Vagina (tissue), 2 donors: Measurements from ENCODE around the gene SCAMP4. TPM values are rescaled to one million over a fixed set of nuclear protein-coding genes. Genes with fewer than 3 reads are reported as not detected.
A peak's percentile ranks its signal among the peaks of the same experiment; 100 is the strongest.

Experiments
- DNase-seq, 2 donors: peaks; one replicate each; pipeline ENCODE4 v3.0.0-alpha.2; 2017; ENCODE audit errors: extremely low spot score in 2 of 2
- H3K27ac ChIP-seq: fragments of 200-600 bp; sonication (generic); one replicate; pipeline ENCODE4 v1.5.1; 2019
- H3K27me3 ChIP-seq: fragments of 200-600 bp; sonication (generic); one replicate; pipeline ENCODE4 v1.5.1; 2019
- H3K36me3 ChIP-seq, 2 donors: fragments of 200-600 bp; sonication (generic); one replicate each; pipeline ENCODE4 v1.5.1; 2017 to 2019
- H3K4me1 ChIP-seq: fragments of 200-600 bp; sonication (generic); one replicate; pipeline ENCODE4 v1.5.1; 2019
- H3K4me3 ChIP-seq, 2 donors: fragments of 200-600 bp; sonication (generic); 1 replicate in 1 of 2; 2 replicates in 1 of 2; pipeline ENCODE4 v1.5.1; 2016 to 2019
- H3K9me3 ChIP-seq: fragments of 200-600 bp; sonication (generic); one replicate; pipeline ENCODE4 v1.5.1; 2019
- CTCF ChIP-seq, 3 experiments: fragments of 450-650 bp in 2 of 3; fragments of 200-600 bp in 1 of 3; sonication (generic) in 1 of 3; IDR thresholded peaks; one replicate each; pipeline ENCODE4 v1.5.1; 2017 to 2019; ENCODE audit warnings: antibody characterized with exemption in 3 of 3, mild to moderate bottlenecking in 2 of 3, moderate library complexity in 2 of 3
- POLR2A ChIP-seq, 2 donors: fragments of 450-650 bp; IDR thresholded peaks; one replicate each; pipeline ENCODE4 v1.6.1; 2017; ENCODE audit warnings: antibody characterized with exemption in 2 of 2, mild to moderate bottlenecking in 2 of 2, moderate library complexity in 2 of 2
- POLR2AphosphoS5 ChIP-seq, 2 donors: sonication (generic); formaldehyde crosslinking; IDR thresholded peaks; one replicate each; pipeline ENCODE4 v1.9.0; 2017; ENCODE audit warnings: antibody characterized with exemption in 2 of 2, mild to moderate bottlenecking in 2 of 2, low read depth in 1 of 2; ENCODE audit not compliant: insufficient read depth in 1 of 2
- intact Hi-C: fragments of 100-400 bp; cut with DNase I; formaldehyde crosslinking; loops from one replicate; pipeline ENCODE4 v1.15.1; 2023
- total RNA-seq: library from RNA; depleted of rRNA; stranded (reverse); fragments of >200 nt; gene quantifications from one replicate; pipeline ENCODE4 v1.2.3, GENCODE V29; 2016

Gene SCAMP4
- total RNA-seq, 1 donor from 2014 or later: 51.3 TPM

- DNase-seq: no peak
- no peaks in the 10 kb centered on the region for H3K27me3 ChIP-seq
- H3K9me3 ChIP-seq: no peaks in the 10 kb centered on the region
- intact Hi-C loops: no loop called here
- H3K4me1 ChIP-seq: peaks cover 69% of the 10 kb centered on the region
- no peaks in the 10 kb centered on the region for H3K36me3 ChIP-seq
- no peak for TF ChIP-seq CTCF (IDR thresholded peaks at IDR 0.05)
- no peak for TF ChIP-seq POLR2A (IDR thresholded peaks at IDR 0.05)
- no peak for TF ChIP-seq POLR2AphosphoS5 (IDR thresholded peaks at IDR 0.05; ENCODE audit: insufficient read depth in 1 of 2, low read depth in 1 of 2)
- peak overlapping the region; percentile 73 to 76 for H3K4me3 ChIP-seq
- H3K27ac ChIP-seq: peak overlapping the region; percentile 21
Observed at GRCh38 chr19:1861599-1862031, 43.6 kb upstream of the SCAMP4 start.

GRCh38 chr19:1862068-1862423 is 43.2 kb upstream of the SCAMP4 start:
- TF ChIP-seq POLR2AphosphoS5 (IDR thresholded peaks at IDR 0.05; ENCODE audit: insufficient read depth in 1 of 2, low read depth in 1 of 2) (no peak), CTCF (IDR thresholded peaks at IDR 0.05) (no peak), POLR2A (IDR thresholded peaks at IDR 0.05) (no peak)
- Histone ChIP-seq H3K4me3 (peak overlapping the region; percentile 73 to 76), H3K27ac (peak overlapping the region; percentile 21), H3K9me3 (no peaks in the 10 kb centered on the region), H3K36me3 (no peaks in the 10 kb centered on the region), H3K27me3 (no peaks in the 10 kb centered on the region), H3K4me1 (peaks cover 65% of the 10 kb centered on the region)
- no peak for DNase-seq
- intact Hi-C loops: no loop called here

- Histone ChIP-seq H3K4me3 (peak overlapping the region; percentile 73 to 76), H3K27me3 (no peaks in the 10 kb centered on the region), H3K9me3 (no peaks in the 10 kb centered on the region), H3K4me1 (peaks cover 59% of the 10 kb centered on the region), H3K36me3 (no peaks in the 10 kb centered on the region), H3K27ac (peak overlapping the region; percentile 21)
- intact Hi-C loops: no loop called here
- DNase-seq: no peak
- no peak for TF ChIP-seq POLR2AphosphoS5 (IDR thresholded peaks at IDR 0.05; ENCODE audit: insufficient read depth in 1 of 2, low read depth in 1 of 2)
- no peak for TF ChIP-seq CTCF (IDR thresholded peaks at IDR 0.05)
- TF ChIP-seq POLR2A (IDR thresholded peaks at IDR 0.05): no peak
Observed at GRCh38 chr19:1862424-1863327, 42.5 kb upstream of the SCAMP4 start.

GRCh38 chr19:1863328-1863637 is 41.9 kb upstream of the SCAMP4 start, which contains the start of gene KLF16:
TSS of gene KLF16 (minus strand) at chr19:1863579. CDS start at chr19:1863497, 82 bp downstream.
- Histone ChIP-seq H3K27me3 (no peaks in the 10 kb centered on the region), H3K4me1 (peaks cover 53% of the 10 kb centered on the region), H3K4me3 (peak within 1 kb of the TSS; percentile 73 to 76), H3K9me3 (no peaks in the 10 kb centered on the region), H3K27ac (peak within 1 kb of the TSS; percentile 82), H3K36me3 (no peaks in the 10 kb centered on the region)
- TF ChIP-seq POLR2AphosphoS5 (IDR thresholded peaks at IDR 0.05; ENCODE audit: insufficient read depth in 1 of 2, low read depth in 1 of 2): no peak
- no peak for TF ChIP-seq CTCF (IDR thresholded peaks at IDR 0.05)
- TF ChIP-seq POLR2A (IDR thresholded peaks at IDR 0.05): peak in 1 of 2 donors; percentile 66
- no peak for DNase-seq
- intact Hi-C loops: no loop called here
